Testis (tissue), 3 donors: ENCODE data around the gene CDH22. TPM values are rescaled to one million over a fixed set of nuclear protein-coding genes. Genes with fewer than 3 reads are reported as not detected.

Experiments used
- DNase-seq: peaks from one replicate; pipeline ENCODE4 v3.0.0-alpha.2; 2019
- H3K27ac ChIP-seq, 2 donors: fragments of 200-600 bp; sonication (generic); one replicate each; pipeline ENCODE4 v1.5.1; 2019
- H3K27me3 ChIP-seq: fragments of 200-600 bp; sonication (generic); one replicate; pipeline ENCODE4 v1.5.1; 2019
- H3K36me3 ChIP-seq: fragments of 200-600 bp; sonication (generic); one replicate; pipeline ENCODE4 v1.5.1; 2017; ENCODE audit warnings: low read depth; ENCODE audit errors: missing control alignments
- H3K4me1 ChIP-seq: fragments of 200-600 bp; sonication (generic); one replicate; pipeline ENCODE4 v1.5.1; 2019
- H3K4me3 ChIP-seq, 2 donors: fragments of 200-600 bp; sonication (generic); one replicate each; pipeline ENCODE4 v1.5.1; 2017 to 2019
- H3K9me3 ChIP-seq: fragments of 200-600 bp; sonication (generic); one replicate; pipeline ENCODE4 v1.5.1; 2017
- POLR2A ChIP-seq: fragments of 450-650 bp; IDR thresholded peaks from one replicate; pipeline ENCODE4 v1.6.1; 2017; ENCODE audit warnings: antibody characterized with exemption, mild to moderate bottlenecking, moderate library complexity
- WGBS, 2 donors: methylation state at CpG; one replicate each; pipeline ENCODE4 v1.1.5; 2018; 5-methylcytosine and 5-hydroxymethylcytosine counted together
- intact Hi-C: fragments of 100-400 bp; cut with DNase I; formaldehyde crosslinking; loops from one replicate; pipeline ENCODE4 v1.15.1; 2023; ENCODE audit warnings: low total_unique reads
- polyA plus RNA-seq: library from polyadenylated mRNA; stranded (reverse); fragments of 350-450 nt; fragmentation: Illumina TruSeq; extraction: RNeasy Lipid Tissue Mini Kit (QIAGEN cat#74804); gene quantifications from one replicate; pipeline ENCODE4 v1.2.3, GENCODE V29; 2014; ENCODE audit warnings: low read depth, low replicate concordance; ENCODE audit not compliant: insufficient read depth
- total RNA-seq, 2 donors: library from RNA; depleted of rRNA; stranded (reverse); fragments of >200 nt; gene quantifications; one replicate each; pipeline ENCODE4 v1.2.3, GENCODE V29; 2016
- TF ChIP-seq, protein P1 (sequence below), 3 experiments: fragments of 450-650 bp in 2 of 3; fragments of 200-600 bp in 1 of 3; sonication (generic) in 1 of 3; IDR thresholded peaks; one replicate each; pipeline ENCODE4 v1.5.1; 2016 to 2019; ENCODE audit warnings: antibody characterized with exemption in 3 of 3, mild to moderate bottlenecking in 2 of 3, moderate library complexity in 1 of 3

CDH22 gene
- total and polyA plus RNA-seq, 3 donors from 2014 or later = 1.8 to 2.6 (median 2.6) TPM

DNA sequence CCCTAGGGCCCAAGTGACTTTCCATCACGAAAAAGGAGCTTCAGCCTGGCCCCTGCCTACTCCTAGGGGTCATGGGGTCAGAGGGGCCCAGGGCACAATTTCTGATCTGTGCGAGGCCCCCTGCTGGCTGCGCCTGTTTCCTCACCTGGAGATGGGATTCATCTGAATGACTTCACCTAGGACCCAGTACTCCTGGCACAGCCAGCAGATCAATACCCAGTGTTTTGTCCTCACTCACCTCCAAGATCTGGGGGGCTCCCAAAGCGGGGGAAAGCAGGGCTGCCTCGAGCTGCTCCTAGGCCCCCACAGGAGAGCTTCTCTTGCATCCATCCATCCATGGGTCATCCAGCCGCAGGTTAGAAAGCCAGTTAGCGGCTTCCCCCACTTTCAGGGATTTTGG lies 156.4 kb downstream of the CDH22 start:
- no peak overlapping the region for H3K27ac ChIP-seq
- no peak overlapping the region for H3K4me3 ChIP-seq
- H3K9me3 ChIP-seq = no peaks in the 10 kb centered on the region
- no peak for TF ChIP-seq POLR2A
- TF ChIP-seq, protein P1, sequence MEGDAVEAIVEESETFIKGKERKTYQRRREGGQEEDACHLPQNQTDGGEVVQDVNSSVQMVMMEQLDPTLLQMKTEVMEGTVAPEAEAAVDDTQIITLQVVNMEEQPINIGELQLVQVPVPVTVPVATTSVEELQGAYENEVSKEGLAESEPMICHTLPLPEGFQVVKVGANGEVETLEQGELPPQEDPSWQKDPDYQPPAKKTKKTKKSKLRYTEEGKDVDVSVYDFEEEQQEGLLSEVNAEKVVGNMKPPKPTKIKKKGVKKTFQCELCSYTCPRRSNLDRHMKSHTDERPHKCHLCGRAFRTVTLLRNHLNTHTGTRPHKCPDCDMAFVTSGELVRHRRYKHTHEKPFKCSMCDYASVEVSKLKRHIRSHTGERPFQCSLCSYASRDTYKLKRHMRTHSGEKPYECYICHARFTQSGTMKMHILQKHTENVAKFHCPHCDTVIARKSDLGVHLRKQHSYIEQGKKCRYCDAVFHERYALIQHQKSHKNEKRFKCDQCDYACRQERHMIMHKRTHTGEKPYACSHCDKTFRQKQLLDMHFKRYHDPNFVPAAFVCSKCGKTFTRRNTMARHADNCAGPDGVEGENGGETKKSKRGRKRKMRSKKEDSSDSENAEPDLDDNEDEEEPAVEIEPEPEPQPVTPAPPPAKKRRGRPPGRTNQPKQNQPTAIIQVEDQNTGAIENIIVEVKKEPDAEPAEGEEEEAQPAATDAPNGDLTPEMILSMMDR (IDR thresholded peaks at IDR 0.05) = no peak
- DNase-seq = no peak
- no peaks in the 10 kb centered on the region for H3K27me3 ChIP-seq
- 89 to 92% methylated on average over 4 to 7 of the region's 7 CpGs for WGBS, 2 donors
- intact Hi-C loops = no loop called here
- H3K36me3 ChIP-seq = no peaks in the 10 kb centered on the region
- H3K4me1 ChIP-seq = no peaks in the 10 kb centered on the region

DNA sequence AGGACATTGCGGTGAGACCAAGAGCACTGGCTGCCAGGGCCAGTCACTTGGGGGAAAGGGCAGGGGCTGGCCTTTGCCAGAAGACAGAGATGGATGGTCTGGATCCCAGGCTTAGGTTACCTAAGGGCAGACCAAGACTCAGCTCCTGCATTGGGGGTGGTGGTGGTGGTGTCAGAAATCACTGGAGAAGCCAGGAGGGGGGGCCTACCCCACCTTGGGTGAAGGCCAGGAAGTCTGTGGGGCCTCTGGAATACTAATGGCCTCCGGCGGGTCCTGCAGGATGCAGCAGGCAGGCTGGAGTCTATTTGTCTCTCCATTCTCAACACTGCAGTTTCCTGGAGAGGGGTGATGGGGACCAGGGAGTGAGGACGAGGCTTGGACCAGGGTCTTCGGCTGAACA lies 157.4 kb downstream of the CDH22 start:
- DNase-seq = no peak
- intact Hi-C loops = no loop called here
- WGBS, 2 donors = 69 to 74% methylated on average over 5 of the region's 5 CpGs
- Histone ChIP-seq H3K27me3 (no peaks in the 10 kb centered on the region), H3K4me3 (no peak overlapping the region), H3K36me3 (no peaks in the 10 kb centered on the region), H3K27ac (no peak overlapping the region), H3K4me1 (no peaks in the 10 kb centered on the region), H3K9me3 (no peaks in the 10 kb centered on the region)
- TF ChIP-seq, protein P1 (IDR thresholded peaks at IDR 0.05) = no peak
- no peak for TF ChIP-seq POLR2A

DNA sequence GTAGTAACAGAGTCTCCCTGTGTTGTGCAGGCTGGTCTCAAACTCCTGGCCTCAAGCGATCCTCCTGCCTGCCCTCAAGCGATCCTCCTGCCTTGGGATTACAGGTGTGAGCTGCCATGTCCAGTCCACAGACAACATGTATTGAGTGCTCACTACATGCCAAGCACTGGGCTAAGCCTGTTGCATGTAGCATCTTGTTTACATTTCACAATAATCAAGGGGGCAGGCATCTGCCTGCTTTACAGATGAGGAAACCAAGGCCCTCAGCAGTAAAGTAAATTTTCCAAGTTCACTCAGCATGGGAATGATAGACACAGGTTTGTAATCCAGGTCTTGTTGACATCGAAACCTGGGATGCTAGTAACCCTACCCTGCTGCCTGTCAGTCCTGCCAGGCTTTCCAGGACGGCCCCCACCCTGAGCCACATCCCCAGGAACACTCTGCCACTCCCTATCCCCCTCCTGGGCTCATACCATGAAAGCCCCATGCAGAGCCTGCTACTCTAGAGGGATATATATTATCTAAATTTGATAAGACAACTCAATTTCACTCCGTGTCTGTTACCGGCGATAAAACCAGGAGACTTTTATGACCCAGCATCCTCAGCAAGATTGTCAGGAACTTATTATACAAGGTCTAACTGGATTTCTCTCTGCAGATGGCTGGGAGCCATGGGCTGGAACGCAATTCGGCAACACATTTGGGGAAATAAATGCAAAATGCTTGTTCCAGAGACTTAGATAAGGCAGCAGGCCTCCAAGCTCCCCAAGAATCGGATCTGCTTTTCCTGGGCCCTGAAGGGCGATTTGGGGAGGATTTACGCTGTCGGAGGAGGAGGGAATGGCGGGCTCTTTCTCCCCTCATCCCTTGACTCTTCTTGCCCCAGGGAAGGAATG lies 159.7 kb downstream of the CDH22 start:
- Histone ChIP-seq H3K27me3 (no peaks in the 10 kb centered on the region), H3K9me3 (no peaks in the 10 kb centered on the region), H3K4me1 (no peaks in the 10 kb centered on the region), H3K27ac (no peak overlapping the region), H3K4me3 (no peak overlapping the region), H3K36me3 (no peaks in the 10 kb centered on the region)
- no peak for DNase-seq
- WGBS, 2 donors = 65 to 78% methylated on average over 14 of the region's 14 CpGs
- TF ChIP-seq POLR2A = no peak
- TF ChIP-seq, protein P1 (IDR thresholded peaks at IDR 0.05) = no peak
- intact Hi-C loops = no loop called here

DNA sequence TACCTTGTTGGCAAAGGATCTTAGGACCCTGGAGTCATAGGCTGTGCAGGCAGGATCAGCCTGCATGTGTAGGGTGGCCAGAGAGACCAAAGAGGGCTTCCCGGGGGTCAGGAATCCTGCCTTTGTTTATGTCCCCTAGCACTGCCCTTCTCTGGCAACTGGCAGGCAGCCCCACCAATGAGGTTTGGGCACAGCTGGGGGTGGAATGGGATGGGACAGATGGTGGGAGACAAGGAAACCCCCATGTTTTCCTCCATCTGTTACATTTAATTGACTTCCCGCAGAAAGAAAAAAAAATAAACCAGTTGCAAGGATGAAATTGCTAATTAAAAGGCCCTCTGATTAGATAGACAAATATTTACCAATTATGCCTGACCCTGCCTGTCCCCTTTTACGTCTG lies 162.6 kb downstream of the CDH22 start:
- no peaks in the 10 kb centered on the region for H3K27me3 ChIP-seq
- intact Hi-C loops = no loop called here
- no peaks in the 10 kb centered on the region for H3K36me3 ChIP-seq
- DNase-seq = no peak
- H3K9me3 ChIP-seq = no peaks in the 10 kb centered on the region
- TF ChIP-seq, protein P1 (IDR thresholded peaks at IDR 0.05) = no peak
- no peak for TF ChIP-seq POLR2A
- WGBS, 2 donors = 71 to 72% methylated on average over 3 of the region's 3 CpGs
- H3K4me1 ChIP-seq = no peaks in the 10 kb centered on the region
- no peak overlapping the region for H3K27ac ChIP-seq
- no peak overlapping the region for H3K4me3 ChIP-seq
